Activated CD8-positive, alpha-beta memory T cell treated with anti-CD3 and anti-CD28 coated beads, Interleukin-2, amount 50 U/mL, for 24 hours (primary cell): ENCODE data around the gene RHNO1.
"Not testable (repeated sequence)": the region's sequence is repeated elsewhere in the genome, so short reads cannot be mapped to it uniquely, and the experiment has no call there.

Experiments used
- DNase-seq: peaks from one replicate; pipeline ENCODE4 v3.0.0-alpha.2; 2020; ENCODE audit errors: extremely low read depth

RHNO1 gene

DNA sequence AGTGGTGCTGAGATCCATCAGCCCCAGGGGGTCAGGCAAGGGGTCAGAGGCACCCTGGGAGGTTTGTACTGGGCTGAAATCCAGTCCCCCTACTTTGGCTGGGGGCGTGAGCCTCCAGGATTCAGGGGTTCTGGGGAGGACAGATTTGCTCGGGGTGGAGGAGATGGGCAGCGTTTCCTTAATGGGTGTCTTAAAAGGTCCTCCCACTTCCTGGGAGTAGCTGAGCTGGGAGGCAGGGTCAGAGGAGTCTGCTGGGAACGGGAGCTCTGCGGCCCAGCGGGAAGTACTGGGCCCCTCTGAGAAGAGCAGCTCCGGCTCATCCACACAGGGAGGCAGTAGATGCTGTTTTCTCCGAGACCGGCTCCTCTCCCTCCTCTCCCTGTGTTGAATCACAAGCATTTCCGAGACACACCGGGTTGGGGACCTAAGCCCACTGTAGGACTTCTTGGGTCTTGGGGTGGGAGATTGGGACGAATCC lies 18.0 kb upstream of the RHNO1 start:
- no peak for DNase-seq

DNA sequence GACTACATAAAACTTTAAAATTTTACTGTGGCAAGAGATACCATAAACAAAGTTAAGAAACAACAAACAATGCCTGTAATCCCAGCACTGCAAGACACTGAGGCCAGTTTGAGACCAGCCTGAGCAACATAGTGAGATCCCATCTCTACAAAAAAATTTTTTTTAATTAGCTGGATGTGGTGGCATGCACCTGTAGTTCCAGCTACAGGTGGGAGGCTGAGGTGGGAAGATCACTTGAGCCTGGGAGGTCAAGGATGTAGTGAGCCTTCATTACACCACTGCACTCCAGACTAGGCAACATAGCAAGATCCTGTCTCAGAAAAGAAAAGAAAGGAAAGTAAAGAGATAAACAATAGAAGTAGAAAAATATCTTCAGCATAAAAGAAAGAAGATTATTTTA lies 16.9 kb upstream of the RHNO1 start:
- DNase-seq: no peak

DNA sequence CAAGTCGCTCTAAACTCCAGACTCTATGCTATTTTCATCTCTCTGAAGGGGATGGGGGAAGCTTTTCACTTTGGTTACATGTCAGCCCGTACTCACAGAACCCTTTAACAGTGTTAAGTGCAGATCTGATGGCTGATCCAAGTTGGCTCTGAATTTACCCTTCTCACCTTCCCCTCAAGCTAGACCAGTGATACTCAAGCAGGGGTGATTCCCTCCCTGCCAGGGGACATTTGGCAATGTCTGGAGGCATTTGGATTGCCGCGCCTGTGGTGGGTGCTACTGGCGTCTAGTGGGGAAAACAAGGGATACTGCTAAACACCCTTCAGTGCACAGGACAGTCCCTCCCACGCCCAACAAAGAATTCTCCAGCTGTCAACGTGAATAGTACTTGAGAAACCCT lies 14.1 kb upstream of the RHNO1 start:
- DNase-seq: no peak

DNA sequence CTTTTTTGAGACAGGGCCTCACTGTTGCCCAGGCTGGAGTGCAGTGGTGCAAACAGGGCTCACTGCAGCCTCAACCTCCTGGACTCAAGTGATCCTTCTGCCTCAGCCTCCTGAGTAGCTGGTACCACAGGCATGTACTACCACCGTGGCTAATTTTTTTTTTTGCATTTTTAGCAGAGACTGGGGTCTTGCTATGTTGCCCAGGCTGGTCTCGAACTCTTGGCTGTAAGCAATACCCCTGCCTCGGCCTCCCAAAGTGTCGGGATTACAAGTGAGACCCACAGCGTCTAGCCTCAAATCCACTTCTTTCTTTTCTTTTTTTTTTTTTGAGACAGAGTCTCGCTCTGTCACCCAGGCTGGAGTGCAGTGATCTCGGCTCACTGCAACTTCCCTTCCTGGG lies 13.6 kb upstream of the RHNO1 start:
- DNase-seq: not testable (repeated sequence)

DNA sequence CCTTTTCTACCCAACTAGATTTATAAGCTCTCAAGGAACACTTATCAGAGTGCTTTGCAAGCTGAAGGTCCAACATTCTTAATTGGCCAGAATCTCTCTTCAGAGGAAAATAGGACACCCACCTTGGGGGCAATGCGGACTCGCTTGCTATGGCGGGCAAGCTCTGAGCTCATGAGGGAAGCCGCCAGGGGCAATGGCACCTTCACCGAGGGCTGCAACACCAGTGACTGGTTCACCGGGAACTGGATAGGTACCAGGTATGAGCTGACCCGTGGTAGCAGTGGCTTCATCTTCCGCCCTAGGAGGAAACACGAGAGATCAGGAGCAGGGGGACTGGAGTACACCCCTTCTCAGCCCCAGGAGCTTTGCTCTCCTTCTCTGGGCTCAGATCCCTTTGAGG lies 12.8 kb upstream of the RHNO1 start:
- DNase-seq: no peak

DNA sequence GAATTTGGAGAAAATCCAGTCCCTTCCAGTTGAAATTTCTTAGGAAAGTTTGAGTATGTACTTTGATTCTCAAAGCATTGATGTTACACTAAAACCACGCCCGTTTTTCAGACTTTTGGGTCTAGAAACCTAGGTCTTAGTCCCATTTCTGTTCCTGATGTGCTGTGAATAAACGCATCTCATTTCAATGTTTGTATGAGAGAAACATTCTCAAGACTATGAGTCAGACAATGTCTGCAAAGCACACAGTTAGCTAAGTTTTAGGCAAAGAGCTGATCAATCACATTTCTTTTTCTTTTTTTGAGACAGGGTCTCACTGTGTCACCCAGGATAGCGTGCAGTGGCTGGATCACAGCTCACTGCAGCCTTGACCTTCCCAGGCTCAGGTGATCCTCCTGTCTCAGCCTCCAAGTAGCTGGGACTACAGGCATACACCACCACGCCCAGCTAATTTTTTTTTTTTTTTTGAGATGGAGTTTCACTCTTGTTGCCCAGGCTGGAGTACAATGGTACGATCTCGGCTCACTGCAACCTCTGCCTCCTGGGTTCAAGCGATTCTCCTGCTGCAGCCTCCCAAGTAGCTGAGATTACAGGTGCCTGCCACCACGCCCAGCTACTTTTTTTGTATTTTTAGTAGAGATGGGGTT lies 7.9 kb upstream of the RHNO1 start:
- DNase-seq: not testable (repeated sequence)

DNA sequence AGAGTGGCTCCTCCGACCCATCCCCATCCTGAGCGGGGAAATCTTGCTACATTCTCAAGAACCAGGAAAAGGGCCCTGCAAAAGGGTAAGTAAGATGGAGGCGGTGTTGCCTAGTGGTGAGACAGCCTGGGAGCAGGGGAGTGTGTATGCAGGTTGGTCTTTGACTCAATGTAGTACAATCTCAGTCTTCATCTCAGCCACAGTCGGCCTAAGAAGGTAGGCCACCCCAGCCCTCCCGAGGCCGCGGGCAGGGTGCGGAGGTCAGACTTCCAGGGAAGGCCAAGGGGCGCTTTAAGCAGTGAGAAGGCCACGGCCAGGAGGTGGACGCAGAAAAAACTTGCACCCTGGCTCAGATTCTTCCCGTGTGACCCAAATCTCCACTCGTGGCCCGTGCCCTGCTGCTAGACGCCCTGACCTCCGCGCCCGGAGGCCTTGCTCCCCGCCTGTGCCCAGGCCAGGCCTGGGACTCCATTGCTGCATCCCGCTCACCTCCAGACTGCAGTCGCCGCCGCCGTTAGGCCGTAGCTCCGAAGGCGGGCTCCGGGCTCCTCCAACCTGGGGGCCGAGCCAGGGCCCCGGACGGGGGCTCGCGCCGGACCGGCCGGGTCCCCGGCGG lies 484 bp upstream of the RHNO1 start:
- no peak for DNase-seq

DNA sequence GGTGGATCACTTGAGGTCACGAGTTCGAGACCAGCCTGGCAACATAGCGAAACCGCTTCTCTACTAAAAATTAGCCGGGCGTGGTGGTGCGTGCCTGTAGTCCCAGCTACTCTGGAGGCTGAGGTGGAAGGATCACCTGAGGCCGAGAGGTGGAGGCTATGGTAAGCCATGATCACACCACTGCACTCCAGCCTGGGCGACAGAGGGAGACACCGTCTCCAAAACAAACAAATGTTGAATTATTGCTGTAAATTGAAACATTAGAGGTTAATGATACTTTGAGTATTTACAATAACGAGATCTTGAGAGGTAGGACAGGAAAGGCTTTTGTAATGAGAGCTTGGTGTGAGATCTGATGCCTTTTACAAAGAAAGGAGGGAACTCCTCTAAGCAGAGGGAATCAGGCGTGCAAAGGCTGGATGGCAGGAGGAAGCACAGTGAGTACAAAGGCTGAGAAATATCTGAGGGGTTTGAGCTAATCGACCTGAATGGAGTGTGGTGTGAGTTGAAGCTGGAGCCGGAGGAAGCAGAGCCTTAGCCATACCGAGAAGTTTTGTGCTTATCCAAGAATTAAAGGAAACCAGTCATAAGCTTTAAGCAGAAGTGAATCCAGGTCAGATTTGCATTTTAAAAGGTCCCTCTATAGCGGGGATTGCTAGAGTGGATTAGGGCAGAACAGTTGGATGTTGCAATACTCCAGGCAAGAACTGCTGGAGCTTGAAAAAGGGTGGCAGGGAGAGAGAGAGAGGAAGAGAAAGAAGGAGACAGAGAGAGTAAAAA lies 1.1 kb downstream of the RHNO1 start:
- no peak for DNase-seq

DNA sequence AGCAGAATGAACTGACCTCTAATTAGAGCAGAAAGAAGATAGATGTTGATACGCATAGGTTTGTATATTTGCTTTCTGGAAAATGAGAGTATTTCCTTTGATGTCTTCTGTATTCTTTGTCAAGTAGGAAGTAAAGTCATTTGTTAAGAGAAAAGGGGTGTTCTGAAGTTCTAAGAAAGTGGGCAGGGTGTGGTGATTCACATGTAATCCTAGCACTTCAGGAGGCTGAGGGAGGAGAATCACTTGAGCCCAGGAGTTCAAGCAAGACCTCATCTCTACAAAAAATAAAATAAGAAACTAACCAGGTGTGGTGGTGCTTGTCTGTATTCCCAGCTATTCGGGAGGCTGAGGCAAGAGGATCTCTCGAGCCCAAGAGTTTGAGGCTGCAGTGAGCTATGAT lies 2.8 kb downstream of the RHNO1 start:
- DNase-seq: no peak

DNA sequence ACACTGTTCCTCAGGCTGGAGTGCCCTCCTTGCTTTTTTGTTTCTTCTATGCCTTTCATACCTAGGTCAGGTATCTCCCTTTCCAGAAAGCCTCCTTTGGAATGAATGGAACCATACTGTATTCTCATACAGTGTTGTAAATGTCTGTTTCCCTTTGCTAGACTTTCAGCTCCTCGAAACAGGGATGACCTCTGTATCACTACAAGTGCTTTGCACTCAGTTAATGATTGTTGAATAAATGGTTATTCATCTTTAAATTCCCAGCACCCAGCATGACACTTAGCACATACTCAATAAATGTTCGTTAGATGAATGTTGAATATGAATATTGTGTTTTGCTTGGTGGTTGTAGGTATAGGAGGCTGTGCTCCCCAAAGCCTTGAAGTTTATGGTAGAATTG lies 7.8 kb downstream of the RHNO1 start:
- no peak for DNase-seq

DNA sequence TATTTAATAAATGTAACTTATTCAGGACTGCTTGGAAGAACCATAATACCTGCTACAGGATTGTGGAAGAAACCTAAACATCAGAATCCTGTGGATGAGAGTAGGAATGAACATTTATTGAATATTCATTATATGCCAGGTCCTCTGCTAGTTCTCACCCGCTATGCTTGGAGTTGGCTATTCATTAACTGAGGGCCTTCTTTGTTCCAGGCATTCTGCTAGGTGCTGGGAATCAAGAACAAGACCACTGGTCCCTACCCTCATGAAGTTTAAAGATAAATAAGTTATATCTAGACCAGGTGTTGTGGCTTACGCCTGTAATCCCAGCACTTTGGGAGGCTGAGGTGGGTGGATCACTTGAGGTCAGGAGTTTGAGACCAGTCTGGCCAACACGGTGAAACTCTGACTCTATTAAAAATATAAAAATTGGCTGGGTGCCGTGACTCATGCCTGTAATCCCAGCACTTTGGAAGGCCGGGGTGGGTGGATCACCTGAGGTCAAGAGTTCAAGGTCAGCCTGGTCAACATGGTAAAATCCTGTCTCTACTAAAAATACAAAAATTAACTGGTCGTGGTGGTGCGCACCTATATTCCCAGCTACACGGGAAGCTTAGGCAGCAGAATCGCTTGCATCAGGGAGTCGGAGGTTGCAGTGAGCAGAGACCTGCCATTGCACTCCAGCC lies 9.9 kb downstream of the RHNO1 start:
- no peak for DNase-seq

DNA sequence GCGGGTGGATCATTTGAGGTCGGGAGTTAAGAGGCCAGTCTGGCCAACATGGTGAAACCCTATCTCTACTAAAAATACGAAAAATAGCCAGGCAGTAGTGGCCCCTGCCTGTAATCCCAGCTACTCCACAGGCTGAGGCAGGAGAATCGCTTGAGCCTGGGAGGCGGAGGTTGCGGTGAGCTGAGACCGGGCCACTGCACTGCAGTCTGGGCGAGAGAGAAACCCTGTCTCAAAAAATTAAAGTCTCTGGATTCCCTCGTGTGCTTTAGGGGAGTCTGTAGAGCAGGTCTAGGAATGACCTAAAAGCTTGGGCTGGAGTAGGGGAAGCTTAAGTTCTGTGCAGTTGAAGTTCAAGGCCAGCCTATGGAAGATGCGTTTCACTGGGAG lies 13.0 kb downstream of the RHNO1 start:
- no peak for DNase-seq

DNA sequence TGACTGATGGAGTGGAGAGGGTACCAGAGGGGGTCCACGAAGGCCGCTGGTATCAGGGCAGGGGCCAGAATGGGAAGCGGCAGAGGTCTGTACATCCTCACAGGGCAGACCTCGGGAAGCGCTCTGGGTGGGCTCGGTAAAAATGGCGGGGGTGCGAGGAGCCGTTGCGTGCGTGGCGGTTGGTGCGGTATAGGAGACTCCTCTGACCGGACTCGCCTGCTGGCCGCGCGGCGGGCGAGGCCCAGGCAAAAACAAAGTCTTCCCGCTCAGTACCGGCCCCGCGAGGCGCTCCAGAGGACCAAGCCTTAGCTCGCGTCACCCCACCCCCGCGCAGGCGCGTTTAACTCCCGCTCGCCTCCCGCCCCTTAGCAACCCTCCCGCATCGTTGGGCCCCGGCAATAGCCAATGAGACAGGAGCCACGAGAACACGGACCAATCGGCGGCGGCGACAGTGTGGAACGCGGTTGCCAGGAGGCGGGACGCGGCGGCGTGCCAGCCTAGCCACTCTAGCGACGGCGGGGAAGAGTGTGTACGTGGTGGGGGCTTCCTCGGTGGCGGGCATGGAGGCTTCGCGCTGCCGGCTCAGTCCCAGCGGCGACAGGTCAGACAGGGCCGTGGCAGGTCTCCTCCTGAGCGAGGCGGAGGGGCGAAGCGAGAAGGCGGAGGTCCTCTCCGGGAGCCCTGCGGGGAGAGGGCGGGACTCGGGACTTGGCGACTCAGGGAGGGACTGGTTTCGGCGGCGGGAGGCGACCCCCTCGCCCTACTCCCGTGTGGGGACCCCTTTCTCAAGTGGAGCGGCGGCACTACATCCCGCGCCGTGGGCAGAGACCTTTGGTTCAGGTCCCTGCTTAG lies 13.6 kb downstream of the RHNO1 start, which contains the start of gene TULP3:
TULP3 (plus strand) TSS at position 504 of the 852 bp plus-strand sequence; CDS start at position 561, 57 bp downstream.
- peak; percentile 98 for DNase-seq

DNA sequence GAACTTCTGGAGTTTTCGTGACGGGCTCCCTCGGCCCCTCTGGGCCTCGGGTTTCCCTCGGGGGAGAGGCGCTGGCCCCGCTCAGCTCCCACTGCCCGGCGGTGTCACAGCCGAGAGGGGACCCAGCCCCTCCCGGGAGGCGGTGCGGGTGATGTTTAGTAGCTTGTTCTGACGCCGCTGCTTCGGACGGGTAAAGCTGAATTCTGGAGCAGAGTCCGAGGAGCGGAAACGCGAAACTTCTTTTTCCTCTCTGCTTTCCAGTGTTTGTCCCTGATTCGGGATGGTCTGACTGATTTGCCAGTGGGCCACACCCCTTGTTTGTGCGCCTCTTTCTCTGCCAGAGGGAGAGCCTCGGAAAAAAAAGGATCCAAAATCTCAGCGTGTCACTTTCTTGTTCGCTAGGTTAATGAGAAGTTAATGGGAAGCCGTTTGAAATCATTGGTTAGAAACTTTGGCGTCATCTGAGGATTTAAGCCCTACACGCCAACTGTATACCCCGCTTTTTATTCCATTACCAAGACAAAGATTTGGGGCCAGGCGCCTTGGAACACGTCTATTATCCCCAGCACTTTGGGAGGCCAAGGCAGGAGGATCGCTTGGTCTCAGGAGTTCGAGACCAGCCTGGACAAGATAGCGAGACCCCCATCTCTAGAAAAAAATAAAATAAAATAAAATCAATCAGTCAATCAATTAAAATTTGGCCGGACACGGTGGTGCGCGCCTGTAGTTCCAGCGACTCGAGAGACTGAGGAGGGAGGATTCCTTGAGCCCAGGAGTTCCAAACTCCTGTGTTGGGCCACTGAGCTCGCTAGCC lies 14.4 kb downstream of the RHNO1 start:
- no peak for DNase-seq

DNA sequence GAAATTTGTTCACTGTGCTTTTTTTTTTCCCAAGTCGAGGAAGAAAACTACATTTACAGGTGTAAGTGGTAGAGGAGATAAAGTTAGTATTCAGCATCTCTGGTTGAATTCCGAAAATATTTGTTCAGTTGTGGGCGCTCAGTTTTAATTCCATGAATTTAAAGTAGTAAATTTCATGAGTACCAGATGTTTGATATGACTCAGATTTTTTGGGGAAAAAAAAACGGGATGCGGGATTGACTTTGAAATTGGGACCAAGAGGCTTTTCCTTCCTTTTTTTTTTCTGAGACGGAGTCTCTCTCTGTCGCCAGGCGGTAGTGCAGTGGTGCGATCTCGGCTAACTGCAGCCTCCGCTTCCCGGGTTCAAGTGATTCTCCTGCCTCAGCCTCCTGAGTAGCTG lies 15.2 kb downstream of the RHNO1 start:
- DNase-seq: no peak

DNA sequence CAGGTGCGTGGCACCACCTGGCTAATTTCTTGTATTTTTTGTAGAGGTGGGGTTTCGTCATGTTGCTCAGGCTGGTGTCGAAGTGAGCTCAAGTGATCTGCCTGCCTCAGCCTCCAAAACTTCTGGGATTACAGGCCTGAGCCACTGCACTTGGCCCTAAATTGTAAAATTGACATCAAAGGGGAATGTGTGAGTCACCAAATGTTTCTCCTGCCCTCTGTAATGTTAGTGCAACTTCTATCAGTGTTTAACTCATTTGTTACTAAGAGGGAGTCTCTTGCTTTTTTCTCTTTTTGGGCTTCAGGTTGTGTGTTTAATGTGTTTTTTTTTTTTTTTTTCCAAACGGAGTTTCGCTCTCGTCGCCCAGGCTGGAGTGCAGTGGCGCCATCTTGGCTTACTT lies 16.0 kb downstream of the RHNO1 start:
- no peak for DNase-seq

DNA sequence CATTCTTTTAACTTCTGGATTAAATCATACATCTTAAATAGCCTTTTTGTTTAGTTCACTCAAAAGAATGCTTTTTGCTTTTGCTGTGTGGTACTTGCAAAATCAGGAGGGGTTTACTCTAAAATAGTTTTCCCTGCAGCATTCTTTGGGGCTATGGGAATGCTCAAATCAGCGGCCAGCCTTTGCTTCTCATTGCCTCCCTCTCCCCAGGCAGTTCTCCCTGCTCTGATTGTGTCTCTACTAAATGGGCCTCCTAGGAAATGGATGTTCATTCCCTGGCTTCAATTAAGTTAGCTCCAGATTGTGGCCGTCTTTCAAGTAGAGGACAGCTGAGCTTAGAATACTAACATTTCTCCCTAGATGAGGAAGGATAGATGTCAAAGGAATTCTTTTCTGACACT lies 18.0 kb downstream of the RHNO1 start:
- no peak for DNase-seq

DNA sequence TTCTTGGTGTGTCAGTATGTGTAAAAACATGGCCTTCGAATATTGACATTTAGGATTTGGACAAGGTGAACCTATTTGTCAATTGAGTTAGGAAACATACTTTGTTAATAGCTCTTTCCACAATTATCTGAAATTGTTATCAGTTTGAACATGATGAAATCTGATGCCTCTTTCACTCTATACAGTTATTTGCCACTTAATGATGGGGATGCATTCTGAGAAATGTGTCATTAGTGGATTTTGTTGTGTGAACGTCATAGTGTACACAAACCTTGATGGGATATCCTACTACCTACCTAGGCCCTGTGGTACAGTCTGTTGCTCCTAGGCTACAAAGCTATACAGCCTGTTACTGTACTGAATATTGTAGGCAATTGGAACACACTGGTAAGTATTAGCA lies 18.5 kb downstream of the RHNO1 start:
- DNase-seq: no peak

DNA sequence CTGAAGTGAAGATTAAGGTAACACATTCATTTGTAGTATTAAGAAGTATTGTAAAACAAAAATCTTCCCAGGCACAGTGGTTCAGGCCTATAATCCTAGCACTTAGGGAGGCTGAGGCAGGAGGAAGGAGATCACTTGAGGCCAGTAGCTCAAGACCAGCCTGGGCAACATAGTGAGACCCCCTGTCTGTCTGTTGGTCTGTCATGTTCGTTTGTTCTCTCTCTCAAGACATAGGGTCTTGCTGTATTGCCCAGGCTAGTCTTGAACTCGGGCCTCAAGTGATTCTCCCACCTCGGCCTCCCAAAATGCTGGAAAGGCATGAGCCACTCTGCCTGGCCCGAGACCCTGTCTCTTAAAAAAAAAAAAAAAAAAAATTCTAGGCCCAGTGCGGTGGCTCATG lies 20.4 kb downstream of the RHNO1 start:
- DNase-seq: no peak

DNA sequence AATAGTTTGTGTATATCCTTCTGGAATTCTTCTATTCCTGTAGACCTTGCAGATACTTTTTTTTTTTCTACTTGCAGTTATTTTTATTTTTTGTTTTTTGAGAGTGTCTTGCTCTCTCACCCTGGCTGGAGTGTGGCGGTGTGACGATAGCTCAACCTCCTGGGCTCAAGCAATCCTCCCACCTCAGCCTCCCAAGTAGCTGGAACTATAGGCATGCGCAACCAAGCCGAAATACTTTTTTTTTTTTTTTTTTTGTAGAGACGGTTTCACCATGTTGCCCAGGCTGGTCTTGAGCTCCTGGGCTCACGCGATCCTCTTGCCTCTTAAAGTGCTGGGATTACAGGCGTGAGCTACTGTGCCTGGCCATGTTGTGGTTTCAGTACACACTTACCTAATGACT lies 23.6 kb downstream of the RHNO1 start:
- DNase-seq: no peak
